DND-41 (cell line): ENCODE results near the gene PSAP.

Experiments
- ATAC-seq: fragments of 200-7000 bp; cut with Tn5 transposase; 3 replicates; pipeline ENCODE4 v1.9.1; 2021; ENCODE audit warnings: low read depth; ENCODE audit not compliant: insufficient read depth
- DNase-seq: peaks from one replicate; pipeline ENCODE4 v3.0.0-alpha.2; 2020
- H2AFZ ChIP-seq: 2 replicates; pipeline ENCODE4 v1.6.0; 2012; ENCODE audit warnings: low read depth, low read length
- H3K27ac ChIP-seq: 2 replicates; pipeline ENCODE4 v1.5.1; 2012; ENCODE audit warnings: low read length, inconsistent platforms
- H3K27me3 ChIP-seq: fragments of 200-600 bp; sonication (generic); 2 replicates; pipeline ENCODE4 v1.6.0; 2012; ENCODE audit warnings: low read length, mild to moderate bottlenecking, inconsistent platforms; ENCODE audit not compliant: insufficient read depth, poor library complexity
- H3K36me3 ChIP-seq: 2 replicates; pipeline ENCODE4 v1.5.1; 2012; ENCODE audit warnings: low read length, inconsistent platforms; ENCODE audit not compliant: insufficient read depth
- H3K4me1 ChIP-seq: 2 replicates; pipeline ENCODE4 v1.5.1; 2012; ENCODE audit warnings: mild to moderate bottlenecking, low read length; ENCODE audit not compliant: insufficient read depth
- H3K4me2 ChIP-seq: 2 replicates; pipeline ENCODE4 v1.6.0; 2012; ENCODE audit warnings: mild to moderate bottlenecking, moderate library complexity, low read length, inconsistent platforms; ENCODE audit not compliant: insufficient read depth
- H3K4me3 ChIP-seq, 2 experiments: fragments of 200-600 bp in 1 of 2; shearing (Covaris generic) in 1 of 2; 2 replicates each; pipeline ENCODE4 v1.5.1; 2012 to 2016; ENCODE audit warnings: inconsistent platforms in 2 of 2, low read length in 2 of 2, mild to moderate bottlenecking in 2 of 2, low read depth in 1 of 2, moderate library complexity in 1 of 2
- H3K79me2 ChIP-seq: 2 replicates; pipeline ENCODE4 v1.6.0; 2012; ENCODE audit warnings: low read length, inconsistent platforms; ENCODE audit not compliant: insufficient read depth
- H3K9ac ChIP-seq: 2 replicates; pipeline ENCODE4 v1.6.0; 2012; ENCODE audit warnings: low read depth, mild to moderate bottlenecking, inconsistent platforms, low read length, moderate library complexity
- H3K9me3 ChIP-seq: 2 replicates; pipeline ENCODE4 v1.5.1; 2012; ENCODE audit warnings: low read length, moderate library complexity, mild to moderate bottlenecking, inconsistent platforms; ENCODE audit not compliant: insufficient read depth, severe bottlenecking
- H4K20me1 ChIP-seq: 2 replicates; pipeline ENCODE4 v1.6.0; 2012; ENCODE audit warnings: low read length; ENCODE audit not compliant: insufficient read depth
- EZH2 ChIP-seq: IDR thresholded peaks from 3 replicates; pipeline ENCODE4 v1.6.1; 2012; ENCODE audit warnings: borderline replicate concordance, low read depth, mild to moderate bottlenecking, moderate library complexity, low read length, inconsistent platforms; ENCODE audit not compliant: severe bottlenecking
- TF ChIP-seq, protein P1 (sequence below): IDR thresholded peaks from 2 replicates; pipeline ENCODE4 v1.5.1; 2012; ENCODE audit warnings: borderline replicate concordance, low read length, moderate library complexity, mild to moderate bottlenecking; ENCODE audit not compliant: poor library complexity, severe bottlenecking; ENCODE audit errors: extremely low read depth

PSAP gene

GRCh38 chr10:71770789-71771188 is 80.3 kb downstream of the PSAP start:
- Histone ChIP-seq H3K9ac (no peak overlapping the region), H4K20me1 (no peaks in the 10 kb centered on the region), H3K27ac (peak overlapping the region; percentile 74), H3K36me3 (no peaks in the 10 kb centered on the region), H2AFZ (no peak overlapping the region), H3K27me3 (no peaks in the 10 kb centered on the region), H3K9me3 (no peaks in the 10 kb centered on the region), H3K4me2 (peak overlapping the region; percentile 65), H3K4me1 (peaks cover 66% of the 10 kb centered on the region), H3K79me2 (peaks cover 7% of the 10 kb centered on the region; the same call in 1 of the 2 replicates), H3K4me3 (no peak overlapping the region)
- no peak for TF ChIP-seq EZH2
- TF ChIP-seq, protein P1, sequence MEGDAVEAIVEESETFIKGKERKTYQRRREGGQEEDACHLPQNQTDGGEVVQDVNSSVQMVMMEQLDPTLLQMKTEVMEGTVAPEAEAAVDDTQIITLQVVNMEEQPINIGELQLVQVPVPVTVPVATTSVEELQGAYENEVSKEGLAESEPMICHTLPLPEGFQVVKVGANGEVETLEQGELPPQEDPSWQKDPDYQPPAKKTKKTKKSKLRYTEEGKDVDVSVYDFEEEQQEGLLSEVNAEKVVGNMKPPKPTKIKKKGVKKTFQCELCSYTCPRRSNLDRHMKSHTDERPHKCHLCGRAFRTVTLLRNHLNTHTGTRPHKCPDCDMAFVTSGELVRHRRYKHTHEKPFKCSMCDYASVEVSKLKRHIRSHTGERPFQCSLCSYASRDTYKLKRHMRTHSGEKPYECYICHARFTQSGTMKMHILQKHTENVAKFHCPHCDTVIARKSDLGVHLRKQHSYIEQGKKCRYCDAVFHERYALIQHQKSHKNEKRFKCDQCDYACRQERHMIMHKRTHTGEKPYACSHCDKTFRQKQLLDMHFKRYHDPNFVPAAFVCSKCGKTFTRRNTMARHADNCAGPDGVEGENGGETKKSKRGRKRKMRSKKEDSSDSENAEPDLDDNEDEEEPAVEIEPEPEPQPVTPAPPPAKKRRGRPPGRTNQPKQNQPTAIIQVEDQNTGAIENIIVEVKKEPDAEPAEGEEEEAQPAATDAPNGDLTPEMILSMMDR, result no peak
- ATAC-seq, result no peak
- no peak for DNase-seq

DNA sequence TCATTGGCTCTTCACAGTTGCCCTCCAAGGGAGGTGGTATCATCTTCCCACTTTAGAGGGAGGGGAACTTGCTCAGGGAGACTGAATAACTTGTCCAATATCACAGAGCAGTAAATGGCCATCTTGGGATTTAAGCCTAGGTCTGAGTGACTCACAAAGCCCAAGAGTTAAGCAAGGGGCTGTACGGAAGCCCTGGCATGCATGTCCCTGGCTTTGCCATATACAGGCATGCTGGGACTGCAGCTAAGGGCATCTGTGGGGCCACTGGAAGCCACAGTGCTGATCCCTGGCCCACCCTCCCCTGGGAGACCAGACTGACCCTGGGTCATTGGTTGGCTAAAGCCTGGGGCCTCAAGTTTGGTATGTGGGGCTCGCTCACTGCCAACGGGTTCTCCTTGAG is 80.8 kb downstream of the PSAP start:
- Histone ChIP-seq H3K4me2 (peak overlapping the region; percentile 65), H3K79me2 (peaks cover 7% of the 10 kb centered on the region; the same call in 1 of the 2 replicates), H3K4me3 (no peak overlapping the region), H4K20me1 (no peaks in the 10 kb centered on the region), H3K36me3 (no peaks in the 10 kb centered on the region), H3K4me1 (peaks cover 62% of the 10 kb centered on the region), H2AFZ (no peak overlapping the region), H3K9ac (no peak overlapping the region), H3K27ac (peak overlapping the region; percentile 74), H3K9me3 (no peaks in the 10 kb centered on the region), H3K27me3 (no peaks in the 10 kb centered on the region)
- DNase-seq (no peak), ATAC-seq (no peak)
- TF ChIP-seq, protein P1, result no peak
- TF ChIP-seq EZH2, result no peak

GRCh38 chr10:71769279-71769823 is 81.7 kb downstream of the PSAP start:
- Histone ChIP-seq H3K9me3 (no peaks in the 10 kb centered on the region), H3K9ac (peak overlapping the region; percentile 17), H3K27me3 (no peaks in the 10 kb centered on the region), H3K4me2 (peak overlapping the region; percentile 65), H4K20me1 (no peaks in the 10 kb centered on the region), H3K27ac (peak overlapping the region; percentile 74), H2AFZ (peak overlapping the region; percentile 41; the same call in 1 of the 2 replicates), H3K36me3 (no peaks in the 10 kb centered on the region), H3K79me2 (peaks cover 7% of the 10 kb centered on the region; the same call in 1 of the 2 replicates), H3K4me1 (peaks cover 60% of the 10 kb centered on the region), H3K4me3 (peak overlapping the region in 1 of 2 experiments; percentile 49; a peak in 3 of 4 replicates)
- TF ChIP-seq EZH2, result no peak
- TF ChIP-seq, protein P1, result no peak
- DNase-seq (no peak), ATAC-seq (0 out of 3 replicates have a peak, but pooled peaks have one; percentile 4)
